Fibroblast of upper back skin (primary cell): ENCODE data around the gene ME1.
A peak's percentile ranks its signal among the peaks of the same experiment; 100 is the strongest.

Experiments used
- DNase-seq: peaks from one replicate; pipeline ENCODE4 v3.0.0-alpha.2; 2013

Gene ME1

GRCh38 chr6:83185096-83185495, 245.8 kb downstream of the ME1 start:
- no peak for DNase-seq

GRCh38 chr6:83183082-83183828, 247.6 kb downstream of the ME1 start:
- DNase-seq, result peak; percentile 92

- no peak for DNase-seq
These were observed 248.7 kb downstream of the ME1 start for GRCh38 chr6:83182114-83182513.

GRCh38 chr6:83180426-83180950, 250.4 kb downstream of the ME1 start:
- DNase-seq, result no peak

- DNase-seq, result no peak
These were observed 254.6 kb downstream of the ME1 start for GRCh38 chr6:83176246-83176645.

- DNase-seq, result no peak
These were observed 261.3 kb downstream of the ME1 start for GRCh38 chr6:83169511-83169910.

GRCh38 chr6:83169106-83169505, 261.7 kb downstream of the ME1 start:
- DNase-seq, result no peak

GRCh38 chr6:83168556-83168955, 262.3 kb downstream of the ME1 start:
- no peak for DNase-seq

- DNase-seq, result no peak
These were observed 263.0 kb downstream of the ME1 start for GRCh38 chr6:83167726-83168278.
